SK-N-SH (cell line): ENCODE results near the gene PRELID3B. TPM values are rescaled to one million over a fixed set of nuclear protein-coding genes. Genes with fewer than 3 reads are reported as not detected.

ENCODE experiments used
- CTCF ChIA-PET: fragments of 300-600, 350-600 bp; formaldehyde crosslinking; extraction: SDS; loops from one replicate; lab custom pipeline; 2021; lab: Yijun Ruan, JAX
- POLR2A ChIA-PET: fragments of 350-600 bp; sonication (Branson Sonifier 250); formaldehyde crosslinking; extraction: SDS; loops from one replicate; lab custom pipeline; 2020; ENCODE audit warnings: antibody characterized with exemption, inconsistent platforms; lab: Yijun Ruan, JAX
- DNase-seq: peaks from one replicate; pipeline ENCODE4 v3.0.0; 2012
- H2AFZ ChIP-seq: fragments of 200-600 bp; sonication (generic); 2 replicates; pipeline ENCODE4 v1.8.1; 2016; ENCODE audit warnings: antibody characterized with exemption, mild to moderate bottlenecking, low read depth
- H3F3A ChIP-seq: fragments of 200-600 bp; sonication (generic); replicated peaks from 2 replicates; pipeline ENCODE3; 2016; ENCODE audit warnings: antibody characterized with exemption, mild to moderate bottlenecking; ENCODE audit not compliant: insufficient read depth
- H3K27ac ChIP-seq, 2 experiments: fragments of 200-500 bp in 1 of 2; fragments of 200-600 bp in 1 of 2; sonication (Bioruptor generic) in 1 of 2; sonication (generic), shearing (Covaris generic) in 1 of 2; 2 replicates each; pipeline versions ENCODE4 v1.5.1 to v1.6.1; 2014 to 2016; ENCODE audit warnings: low read depth in 2 of 2, inconsistent platforms in 1 of 2, low read length in 1 of 2, mild to moderate bottlenecking in 1 of 2, mixed read lengths in 1 of 2
- H3K27me3 ChIP-seq: fragments of 200-600 bp; sonication (generic), shearing (Covaris generic); 2 replicates; pipeline ENCODE4 v1.6.1; 2016; ENCODE audit warnings: mixed run types; ENCODE audit not compliant: insufficient read depth
- H3K36me3 ChIP-seq, 2 experiments: fragments of 200-500 bp in 1 of 2; fragments of 200-600 bp in 1 of 2; sonication (Bioruptor generic) in 1 of 2; sonication (generic) in 1 of 2; replicated peaks in 1 of 2; 2 replicates each; pipeline versions ENCODE3 to v1.5.1; 2014 to 2016; ENCODE audit warnings: low read length in 1 of 2, mild to moderate bottlenecking in 1 of 2; ENCODE audit not compliant: insufficient read depth in 2 of 2, control insufficient read depth in 1 of 2
- H3K4me1 ChIP-seq, 2 experiments: fragments of 200-500 bp in 1 of 2; fragments of 200-600 bp in 1 of 2; sonication (Bioruptor generic) in 1 of 2; sonication (generic), shearing (Covaris generic) in 1 of 2; 2 replicates each; pipeline versions ENCODE4 v1.5.1 to v1.6.1; 2014 to 2016; ENCODE audit warnings: low read depth in 1 of 2, low read length in 1 of 2, mixed run types in 1 of 2; ENCODE audit not compliant: insufficient read depth in 2 of 2, control insufficient read depth in 1 of 2
- H3K4me2 ChIP-seq: fragments of 200-600 bp; sonication (generic), shearing (Covaris generic); 2 replicates; pipeline ENCODE4 v1.6.1; 2017; ENCODE audit warnings: mixed run types
- H3K4me3 ChIP-seq, 2 experiments: fragments of 200-500 bp in 1 of 2; fragments of 200-600 bp in 1 of 2; sonication (Bioruptor generic) in 1 of 2; sonication (generic), shearing (Covaris generic) in 1 of 2; 2 replicates each; pipeline versions ENCODE4 v1.5.1 to v1.8.1; 2014 to 2016; ENCODE audit warnings: low read depth in 2 of 2, inconsistent platforms in 1 of 2, low read length in 1 of 2, mild to moderate bottlenecking in 1 of 2, mixed read lengths in 1 of 2, moderate library complexity in 1 of 2
- H3K79me2 ChIP-seq: fragments of 200-600 bp; sonication (generic); 2 replicates; pipeline ENCODE4 v1.8.1; 2017; ENCODE audit warnings: mild to moderate bottlenecking; ENCODE audit not compliant: insufficient read depth
- H3K9ac ChIP-seq: fragments of 200-600 bp; sonication (generic); 2 replicates; pipeline ENCODE4 v1.6.1; 2017; ENCODE audit warnings: mixed run types
- H3K9me2 ChIP-seq: fragments of 200-600 bp; sonication (generic); 2 replicates; pipeline ENCODE4 v1.6.1; 2017; ENCODE audit warnings: mixed run types
- H3K9me3 ChIP-seq: fragments of 200-600 bp; sonication (generic); 2 replicates; pipeline ENCODE4 v1.6.1; 2017; ENCODE audit warnings: mixed run types, mild to moderate bottlenecking, moderate library complexity
- H4K20me1 ChIP-seq: fragments of 200-600 bp; sonication (generic); 2 replicates; pipeline ENCODE4 v1.6.1; 2017; ENCODE audit warnings: mild to moderate bottlenecking, mixed run types; ENCODE audit not compliant: insufficient read depth
- CTCF ChIP-seq: fragments of 200-600 bp; sonication (generic); IDR thresholded peaks from 2 replicates; pipeline ENCODE4 v1.6.1; 2017; ENCODE audit warnings: antibody characterized with exemption, mild to moderate bottlenecking, moderate library complexity
- EP300 ChIP-seq, 2 experiments: IDR thresholded peaks; 2 replicates each; pipeline versions ENCODE4 v1.4.0 to v1.6.1; 2012; ENCODE audit warnings: borderline replicate concordance in 1 of 2, low read depth in 1 of 2, low read length in 1 of 2
- FOSL2 ChIP-seq: IDR thresholded peaks from 2 replicates; pipeline ENCODE4 v1.4.0; 2012; ENCODE audit warnings: low read depth, mild to moderate bottlenecking, moderate library complexity, borderline replicate concordance
- FOXM1 ChIP-seq: IDR thresholded peaks from 2 replicates; pipeline ENCODE4 v1.4.0; 2012; ENCODE audit warnings: low read depth, mild to moderate bottlenecking
- GABPA ChIP-seq: IDR thresholded peaks from 2 replicates; pipeline ENCODE4 v1.4.0; 2012; ENCODE audit warnings: low read depth, mild to moderate bottlenecking
- IRF3 ChIP-seq: fragments of 150-350 bp; IDR thresholded peaks from 2 replicates; pipeline ENCODE4 v1.6.1; 2016; ENCODE audit warnings: mild to moderate bottlenecking, low read depth, low read length
- MEF2A ChIP-seq: IDR thresholded peaks from 2 replicates; pipeline ENCODE4 v1.4.0; 2012; ENCODE audit warnings: low read depth, borderline replicate concordance
- NFIC ChIP-seq: IDR thresholded peaks from 2 replicates; pipeline ENCODE4 v1.4.0; 2012; ENCODE audit warnings: borderline replicate concordance
- NRF1 ChIP-seq: IDR thresholded peaks from 2 replicates; pipeline ENCODE4 v1.6.1; 2012; ENCODE audit warnings: low read depth, mild to moderate bottlenecking, low read length
- POLR2AphosphoS5 ChIP-seq: IDR thresholded peaks from 2 replicates; pipeline ENCODE4 v1.6.1; 2012; ENCODE audit warnings: low read depth, low read length
- RAD21 ChIP-seq: IDR thresholded peaks from 2 replicates; pipeline ENCODE4 v1.6.1; 2012; ENCODE audit warnings: mild to moderate bottlenecking, low read length
- RCOR1 ChIP-seq: fragments of 150-350 bp; IDR thresholded peaks from 2 replicates; pipeline ENCODE4 v1.6.1; 2017; ENCODE audit warnings: antibody characterized with exemption, low read length
- RXRA ChIP-seq: IDR thresholded peaks from 2 replicates; pipeline ENCODE4 v1.4.0; 2012; ENCODE audit warnings: low read depth, mild to moderate bottlenecking, borderline replicate concordance
- SIN3A ChIP-seq: IDR thresholded peaks from 2 replicates; pipeline ENCODE4 v1.6.1; 2012; ENCODE audit warnings: low read depth, mild to moderate bottlenecking, low read length, moderate library complexity, borderline replicate concordance
- SMC3 ChIP-seq: IDR thresholded peaks from 2 replicates; pipeline ENCODE4 v1.6.1; 2012; ENCODE audit warnings: low read depth, low read length, improper control_type of control experiment
- TAF1 ChIP-seq: IDR thresholded peaks from 2 replicates; pipeline ENCODE4 v1.6.1; 2012; ENCODE audit warnings: low read depth, mild to moderate bottlenecking, low read length, moderate library complexity, borderline replicate concordance
- TCF12 ChIP-seq: IDR thresholded peaks from 2 replicates; pipeline ENCODE4 v1.4.0; 2012
- TEAD4 ChIP-seq: IDR thresholded peaks from 2 replicates; pipeline ENCODE4 v1.4.0; 2012; ENCODE audit warnings: mild to moderate bottlenecking, borderline replicate concordance; ENCODE audit not compliant: insufficient read depth
- USF1 ChIP-seq: IDR thresholded peaks from 2 replicates; pipeline ENCODE4 v1.4.0; 2012; ENCODE audit warnings: low read depth, borderline replicate concordance
- USF2 ChIP-seq: fragments of 150-350 bp; IDR thresholded peaks from 2 replicates; pipeline ENCODE4 v1.6.1; 2017; ENCODE audit warnings: antibody characterized with exemption, low read length, low read depth, borderline replicate concordance
- YY1 ChIP-seq: IDR thresholded peaks from 2 replicates; pipeline ENCODE4 v1.4.0; 2012; ENCODE audit warnings: low read depth, mild to moderate bottlenecking
- ZBTB33 ChIP-seq: IDR thresholded peaks from 2 replicates; pipeline ENCODE4 v1.4.0; 2012; ENCODE audit warnings: low read depth, borderline replicate concordance
- WGBS: methylation state at CpG from one replicate; pipeline ENCODE4 v1.1.6; 2017; ENCODE audit warnings: low lambda C conversion rate; 5-methylcytosine and 5-hydroxymethylcytosine counted together
- polyA plus RNA-seq, 3 experiments: library from polyadenylated mRNA; depleted of rRNA; stranded (reverse); fragments of >200 nt; gene quantifications; 2 replicates each; pipeline ENCODE4 v1.2.3, GENCODE V29; 2012

The PRELID3B gene
- polyA plus RNA-seq, 1 of the 3 experiments (the other 2 are of a cell fraction), result 20.9 TPM

GRCh38 chr20:59055302-59055701, 12.7 kb upstream of the PRELID3B start:
- H3K27me3 ChIP-seq, result no peaks in the 10 kb centered on the region
- no peaks in the 10 kb centered on the region for H4K20me1 ChIP-seq
- H3K9me2 ChIP-seq, result no peaks in the 10 kb centered on the region
- H3F3A ChIP-seq, result no peaks in the 10 kb centered on the region
- H3K79me2 ChIP-seq, result no peaks in the 10 kb centered on the region
- H3K9ac ChIP-seq, result no peak overlapping the region
- TF ChIP-seq RCOR1 (no peak), CTCF (peak; percentile 56), EP300 (IDR thresholded peaks at IDR 0.05; ENCODE audit: borderline replicate concordance in 1 of 2, low read depth in 1 of 2, low read length in 1 of 2) (no peak), TCF12 (no peak), RAD21 (peak; percentile 67), SMC3 (peak; percentile 41), TAF1 (no peak), YY1 (no peak)
- H3K27ac ChIP-seq, result no peak overlapping the region
- DNase-seq, result no peak
- CTCF ChIA-PET, result interaction anchor here (0.6 to 1.3 kb wide), 4 partner anchors 12 to 398 kb away, joined by 3 to 4 read pairs (median 3); no protein-coding TSS in a partner anchor
- 75% methylated on average over 7 of the region's 7 CpGs for WGBS
- H3K4me3 ChIP-seq, result no peak overlapping the region
- no peak overlapping the region for H3K4me2 ChIP-seq
- peaks cover 6% of the 10 kb centered on the region; the same call in 1 of the 2 replicates for H3K9me3 ChIP-seq
- H3K36me3 ChIP-seq, result no peaks in the 10 kb centered on the region
- POLR2A ChIA-PET, result no interaction called here
- H2AFZ ChIP-seq, result no peak overlapping the region
- no peaks in the 10 kb centered on the region for H3K4me1 ChIP-seq

GRCh38 chr20:59051666-59052185, 9.1 kb upstream of the PRELID3B start:
- ChIA-PET POLR2A (no interaction called here), CTCF (interaction anchor here (0.9 to 2.8 kb wide), 6 partner anchors 29 to 404 kb away, joined by 3 to 8 read pairs (median 3); no protein-coding TSS in a partner anchor)
- Histone ChIP-seq H3K4me3 (no peak overlapping the region), H3K79me2 (no peaks in the 10 kb centered on the region), H3K36me3 (no peaks in the 10 kb centered on the region), H3K27ac (no peak overlapping the region), H3K9me3 (no peaks in the 10 kb centered on the region), H3F3A (no peaks in the 10 kb centered on the region), H4K20me1 (no peaks in the 10 kb centered on the region), H3K9ac (no peak overlapping the region), H3K4me2 (no peak overlapping the region), H3K4me1 (no peaks in the 10 kb centered on the region), H3K9me2 (no peaks in the 10 kb centered on the region), H2AFZ (no peak overlapping the region), H3K27me3 (no peaks in the 10 kb centered on the region)
- WGBS, result 71% methylated on average over 6 of the region's 6 CpGs
- DNase-seq, result no peak
- TF ChIP-seq USF1 (no peak), FOXM1 (no peak), RAD21 (no peak), POLR2AphosphoS5 (no peak), NFIC (no peak), EP300 (IDR thresholded peaks at IDR 0.05; ENCODE audit: borderline replicate concordance in 1 of 2, low read depth in 1 of 2, low read length in 1 of 2) (no peak), IRF3 (no peak), NRF1 (no peak), SIN3A (no peak), ZBTB33 (no peak), FOSL2 (no peak), USF2 (no peak), MEF2A (no peak), RXRA (no peak), GABPA (no peak), TEAD4 (no peak), TAF1 (no peak)
